HK-2 (cell line): Measurements from ENCODE around the gene COPS2.

Experiments used
- DNase-seq: peaks from one replicate; pipeline ENCODE4 v3.0.0-alpha.2; 2018; ENCODE audit not compliant: unreplicated experiment

Gene COPS2

GRCh38 chr15:49155834-49156627, 632 bp upstream of the COPS2 start:
- no peak for DNase-seq

GRCh38 chr15:49154799-49155109, 645 bp downstream of the COPS2 start:
- no peak for DNase-seq

DNA sequence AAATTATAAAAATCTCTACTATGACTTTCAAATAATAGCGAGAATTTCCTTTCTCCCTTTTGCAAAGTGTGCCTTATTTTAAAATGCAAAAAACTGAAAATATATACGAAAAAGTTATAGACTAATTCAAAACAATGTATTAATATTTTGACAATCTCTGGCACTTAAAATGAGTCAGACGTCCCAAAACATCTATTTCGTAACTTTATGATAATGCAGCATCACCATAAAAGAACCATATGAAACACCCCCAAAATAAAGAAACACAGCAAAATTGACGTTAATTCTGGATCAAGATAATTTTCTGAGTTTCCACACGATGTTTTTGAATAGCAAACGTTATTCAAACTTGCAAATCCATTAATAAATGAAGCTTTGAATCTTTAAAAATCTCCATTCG, 1.0 kb downstream of the COPS2 start:
- no peak for DNase-seq

DNA sequence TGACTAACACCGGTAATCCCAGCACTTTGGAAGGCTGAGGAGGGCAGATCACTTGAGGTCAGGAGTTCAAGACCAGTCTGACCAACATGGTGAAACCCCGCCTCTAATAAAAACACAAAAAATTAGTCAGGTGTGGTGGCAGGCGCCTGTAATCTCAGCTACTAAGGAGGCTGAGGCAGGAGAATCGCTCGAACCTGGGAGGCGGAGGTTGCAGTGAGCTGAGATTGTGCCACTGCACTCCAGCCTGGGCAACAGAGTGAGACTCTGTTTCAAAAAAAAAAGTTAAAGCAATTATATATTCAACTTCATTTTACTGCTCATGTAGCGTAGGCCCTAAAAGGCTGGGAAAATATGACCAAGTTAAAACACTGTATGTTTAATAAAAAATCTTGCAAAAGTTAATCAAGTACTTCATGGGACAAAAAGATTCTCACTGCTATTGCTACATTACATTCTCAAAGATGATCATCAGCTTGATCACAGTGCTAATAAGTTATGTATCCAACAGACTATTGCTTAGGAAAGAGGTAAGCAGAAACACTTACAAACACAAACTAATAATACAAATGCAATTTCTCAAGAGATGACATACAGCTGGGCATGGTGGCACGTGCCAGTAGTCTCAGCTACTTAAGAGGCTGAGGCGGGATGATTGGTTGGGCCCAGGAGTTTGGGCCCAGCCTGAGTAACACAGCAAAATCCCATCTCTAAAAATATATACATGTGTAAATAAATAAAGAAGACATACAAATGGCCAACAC, 2.7 kb downstream of the COPS2 start:
- DNase-seq: no peak

DNA sequence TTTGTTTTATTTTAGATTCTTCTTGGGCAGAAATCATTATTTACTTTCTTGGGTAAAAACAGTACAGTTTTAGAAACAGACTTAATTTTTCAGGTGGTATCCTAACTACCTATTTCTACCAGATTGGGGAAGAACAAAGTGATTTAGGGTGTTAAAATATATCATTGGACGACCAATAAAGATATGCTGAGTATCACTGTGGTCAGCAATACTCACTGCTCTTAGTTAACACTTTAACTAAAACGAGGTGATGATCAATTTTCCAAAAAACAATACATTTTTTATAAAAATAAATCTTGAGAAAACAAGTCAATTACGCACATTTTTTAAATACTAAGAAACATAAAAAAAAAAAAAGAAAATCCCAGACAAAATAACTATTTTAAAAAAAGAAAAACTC, 3.6 kb downstream of the COPS2 start:
- DNase-seq: no peak

DNA sequence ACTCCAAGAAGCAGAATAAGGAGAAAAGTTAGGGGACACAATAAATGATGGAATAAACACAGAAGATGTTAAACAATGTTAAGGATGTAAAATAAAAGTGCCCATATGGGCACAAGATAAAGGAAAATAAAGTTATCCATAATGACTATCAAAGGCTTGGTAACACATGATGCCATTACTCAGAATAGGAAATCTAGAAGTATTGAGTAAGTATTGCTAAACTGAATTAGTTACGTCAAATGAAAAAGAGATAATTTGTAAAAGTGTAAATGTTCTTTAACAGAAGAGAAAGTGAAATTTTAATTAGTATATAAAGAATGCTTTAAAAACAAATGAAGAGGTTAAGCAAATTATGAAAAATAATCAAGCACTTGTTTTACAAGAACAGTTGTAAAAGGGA, 6.7 kb downstream of the COPS2 start:
- no peak for DNase-seq

DNA sequence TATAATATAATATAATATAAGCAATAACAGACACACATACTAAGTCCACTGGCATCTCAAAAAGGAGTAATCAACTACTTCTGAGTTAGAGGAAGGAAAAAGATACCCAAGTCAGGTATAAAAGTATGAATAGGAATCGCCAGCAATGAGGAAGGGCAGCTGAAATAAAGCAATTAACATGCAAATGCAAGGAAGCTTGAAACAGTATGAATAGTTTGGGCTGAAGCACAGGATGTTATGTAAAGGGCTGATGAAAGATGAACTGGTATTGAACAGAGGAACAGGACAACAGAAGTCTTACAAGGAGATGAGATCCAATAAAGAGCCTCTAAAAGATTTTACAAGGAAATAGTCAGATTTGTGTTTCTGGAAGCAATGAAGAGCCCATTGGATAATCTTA, 7.1 kb downstream of the COPS2 start:
- no peak for DNase-seq

GRCh38 chr15:49145651-49146609, 9.5 kb downstream of the COPS2 start:
- no peak for DNase-seq

DNA sequence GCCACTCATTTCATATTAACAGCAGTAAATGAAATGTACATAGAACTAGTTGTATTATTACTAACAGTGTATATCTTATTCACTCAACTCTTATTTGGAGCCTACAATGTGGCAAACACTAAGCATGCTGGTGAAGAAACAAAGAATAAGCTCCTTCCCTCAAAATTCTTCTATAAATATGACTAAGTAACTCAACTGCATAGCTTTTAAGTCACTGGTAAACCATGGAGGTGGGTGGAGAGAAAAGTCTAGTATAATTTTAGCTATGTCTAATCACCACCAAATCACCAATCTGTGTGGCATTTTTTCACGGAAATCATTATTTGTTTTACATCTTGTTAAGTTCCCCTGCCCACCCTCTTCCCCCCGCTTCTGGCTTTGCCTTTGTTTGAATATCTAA, 17.5 kb downstream of the COPS2 start:
- no peak for DNase-seq

DNA sequence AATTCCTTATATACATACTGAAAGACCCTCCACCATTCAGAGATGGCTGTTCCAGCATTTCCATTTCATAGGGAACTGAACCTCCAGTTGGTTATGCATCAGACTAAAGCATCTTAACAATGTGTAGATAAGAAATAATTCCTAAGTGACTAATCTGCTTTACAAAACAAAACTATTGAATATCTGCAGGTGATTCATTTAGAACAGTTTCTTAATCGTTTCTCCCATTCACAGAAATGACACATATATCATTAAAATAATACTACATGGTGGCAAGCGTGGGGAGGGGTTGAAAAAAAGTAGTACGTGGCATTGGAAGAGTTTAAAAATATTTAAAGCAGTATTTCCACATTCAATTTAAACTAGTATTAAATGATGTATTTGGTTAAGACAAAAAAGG, 19.5 kb downstream of the COPS2 start:
- no peak for DNase-seq

- DNase-seq: no peak
Observed at GRCh38 chr15:49135342-49135857, 20.0 kb downstream of the COPS2 start.

DNA sequence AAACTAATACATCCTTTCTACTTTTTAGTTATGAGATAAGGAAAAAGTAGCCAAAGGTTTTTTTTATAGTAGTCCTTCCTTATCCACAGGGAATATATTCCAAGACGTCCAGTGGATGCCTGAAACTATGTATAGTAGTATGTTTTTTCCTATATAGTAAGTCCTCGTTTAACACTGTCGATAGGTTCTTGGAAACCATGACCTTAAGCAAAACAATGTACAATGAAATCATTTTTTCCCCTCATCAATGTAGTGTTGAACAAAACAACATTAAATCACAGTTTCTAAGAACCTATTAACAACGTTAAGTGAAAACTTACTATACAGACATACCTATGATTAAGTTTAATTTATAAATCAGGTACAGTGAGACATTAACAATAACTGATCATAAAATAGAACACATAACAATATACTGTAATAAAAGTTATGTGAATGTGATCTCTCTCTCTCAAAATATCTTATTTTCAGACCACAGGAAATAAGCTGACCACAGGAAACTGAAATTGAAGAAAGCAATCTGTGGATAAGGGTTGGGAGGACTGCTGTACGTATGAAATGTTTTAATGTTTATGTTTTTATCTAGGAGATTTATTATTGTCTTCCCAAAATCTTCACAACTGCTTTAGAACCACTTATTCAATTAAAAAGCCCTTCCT, 20.6 kb downstream of the COPS2 start:
- DNase-seq: no peak

DNA sequence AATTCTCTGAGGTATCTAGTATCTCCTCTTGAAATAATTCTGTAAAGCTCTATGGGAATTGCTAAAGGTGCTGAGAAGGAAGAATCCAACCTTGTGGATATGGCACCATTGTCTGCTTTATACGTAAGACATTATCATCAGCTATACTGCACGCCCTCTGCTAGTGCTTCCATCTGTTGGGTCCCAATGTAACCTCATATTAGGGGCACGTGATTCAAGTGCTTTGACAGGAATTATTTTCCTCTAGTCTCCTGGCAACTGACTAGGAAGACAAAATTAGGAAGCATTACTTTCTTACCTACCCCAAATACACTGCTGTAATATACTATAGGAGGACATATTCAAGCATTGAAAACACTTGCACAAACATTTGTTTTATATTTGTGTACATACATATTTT, 24.0 kb downstream of the COPS2 start:
- DNase-seq: no peak

- DNase-seq: no peak
Observed at GRCh38 chr15:49124371-49124770, 31.0 kb downstream of the COPS2 start.

DNA sequence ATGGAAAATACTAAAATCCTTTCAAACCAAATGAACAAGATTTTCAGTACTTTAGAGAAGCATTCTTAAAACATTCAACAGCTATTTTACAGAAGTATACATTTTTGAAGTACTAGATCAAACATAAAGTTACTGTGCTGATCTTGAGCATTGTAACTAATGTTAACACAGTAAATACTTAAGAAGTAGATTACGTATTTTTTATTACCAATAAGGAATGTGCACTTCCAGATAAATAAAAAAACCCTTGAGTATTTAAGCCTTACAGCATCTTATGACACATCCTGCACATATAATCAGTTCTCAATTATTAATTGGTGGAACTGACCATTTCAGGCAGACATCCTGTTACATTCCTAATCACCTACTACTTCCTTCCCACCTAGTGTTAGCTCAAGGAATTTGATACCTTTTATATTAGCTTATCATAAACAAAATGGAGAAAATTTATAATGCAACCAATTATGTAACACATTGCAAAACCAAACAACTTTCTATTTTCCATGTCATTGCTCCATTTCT, 32.8 kb downstream of the COPS2 start:
- no peak for DNase-seq

GRCh38 chr15:49121901-49122300, 33.5 kb downstream of the COPS2 start:
- DNase-seq: no peak

DNA sequence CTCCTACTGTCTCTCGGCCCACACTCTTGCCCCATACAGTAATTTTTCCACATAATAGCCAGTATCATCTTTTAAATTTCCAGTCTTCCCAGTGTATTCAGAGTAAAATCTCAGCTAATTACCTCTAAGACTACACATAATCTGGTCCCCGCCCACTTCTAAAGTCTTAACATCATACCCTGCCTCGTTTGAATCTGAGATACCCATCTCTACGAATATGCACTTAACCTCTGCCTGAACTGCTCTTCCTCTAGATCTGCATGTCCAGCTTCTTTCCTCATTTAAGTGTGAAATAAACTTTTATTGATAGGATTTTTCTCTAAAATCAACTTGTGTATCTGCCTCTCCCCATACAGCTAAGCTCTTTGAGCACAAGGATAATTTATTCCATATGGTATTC, 34.6 kb downstream of the COPS2 start:
- no peak for DNase-seq

DNA sequence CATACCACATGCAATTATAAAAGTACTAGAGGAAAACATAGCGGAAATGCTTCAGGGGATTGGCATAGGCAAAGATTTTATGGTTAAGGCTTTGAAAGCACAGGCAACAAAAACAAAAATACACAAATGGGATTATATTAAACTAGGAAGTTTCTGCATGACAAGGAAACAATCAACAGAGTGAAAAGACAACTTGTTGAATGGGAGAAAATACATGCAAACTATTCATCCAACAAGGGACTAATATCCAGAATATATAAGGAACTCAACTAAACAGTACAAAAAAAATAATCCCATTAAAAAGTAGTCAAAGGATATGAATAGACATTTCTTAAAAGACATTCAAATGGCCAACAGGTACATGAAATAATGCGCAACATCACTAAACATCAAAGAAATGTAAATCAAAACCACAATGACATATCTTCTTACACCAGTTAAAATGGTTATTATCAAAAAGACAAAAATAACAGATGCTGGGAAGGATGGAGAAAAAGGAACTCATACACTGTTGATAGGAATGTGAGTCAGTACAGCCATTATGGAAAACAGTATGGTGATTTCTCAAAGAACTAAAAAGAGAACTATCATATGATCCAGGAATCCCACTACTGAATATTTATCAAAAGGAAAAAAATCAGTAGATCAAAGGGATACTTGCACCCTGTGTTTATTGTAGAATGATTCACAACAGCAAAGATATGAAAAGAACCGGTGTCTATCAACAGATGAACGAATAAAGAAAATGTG, 39.1 kb downstream of the COPS2 start:
- no peak for DNase-seq

GRCh38 chr15:49115062-49115461, 40.3 kb downstream of the COPS2 start:
- DNase-seq: no peak

DNA sequence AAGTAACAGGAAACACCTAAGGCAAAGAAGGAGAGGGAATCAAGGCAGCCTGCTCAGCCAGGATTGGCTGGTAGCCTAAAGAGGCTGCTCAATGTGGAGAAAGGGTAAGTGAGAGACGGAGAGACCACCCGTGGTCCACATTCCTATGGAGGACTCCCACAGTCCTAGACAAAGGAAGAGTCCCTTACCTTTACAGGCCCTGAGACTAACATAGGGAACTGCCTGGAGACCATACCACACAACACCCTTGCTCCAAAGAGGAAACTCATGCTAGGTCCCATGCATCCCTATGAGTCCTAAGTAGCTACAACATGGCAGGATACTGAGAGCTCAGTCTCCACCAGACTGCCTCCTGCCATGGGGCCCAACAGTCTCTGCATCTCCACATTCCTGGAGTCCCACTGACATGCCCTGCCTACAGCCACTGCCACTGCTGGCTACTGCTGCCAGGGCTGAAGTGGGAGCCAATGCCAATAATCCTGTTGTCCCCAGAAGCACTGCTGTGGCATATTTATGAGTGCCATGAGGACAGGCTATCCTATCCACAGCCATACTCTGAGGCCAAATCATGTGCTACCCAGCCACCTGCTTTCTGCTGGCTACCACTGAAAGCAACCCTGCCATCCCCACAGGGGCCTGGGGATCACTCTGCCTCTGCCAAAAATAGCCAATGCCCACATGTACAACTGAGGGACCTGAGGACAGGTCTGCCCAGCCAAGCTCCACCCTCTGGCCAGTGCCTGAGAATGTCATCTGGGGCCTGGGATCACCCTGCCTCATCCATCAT, 45.0 kb downstream of the COPS2 start:
- DNase-seq: no peak
